HCT116 (cell line): Measurements from ENCODE around the gene ELF2. TPM values are rescaled to one million over a fixed set of nuclear protein-coding genes. Genes with fewer than 3 reads are reported as not detected.

Experiments
- ATAC-seq: fragments of 200-7000 bp; cut with Tn5 transposase; 2 replicates; pipeline ENCODE4 v1.9.1; 2020; ENCODE audit warnings: mild to moderate bottlenecking, moderate library complexity
- BruUV-seq: library from RNA; stranded (reverse); fragments of 400-500 nt; replicated peaks from 2 replicates; lab custom pipeline; 2021; lab: Mats Ljungman, UMichigan
- CTCF ChIA-PET: fragments of 300-600 bp; sonication (Branson Sonifier 250); formaldehyde crosslinking; loops from one replicate; lab custom pipeline; 2021; ENCODE audit warnings: antibody characterized with exemption; lab: Charles Lee
- POLR2A ChIA-PET: fragments of 300-600, 350-600 bp; sonication (Branson Sonifier 250); formaldehyde crosslinking; loops from one replicate; lab custom pipeline; 2021; ENCODE audit warnings: antibody characterized with exemption; lab: Charles Lee
- RAD21 ChIA-PET, 2 experiments: fragments of 300-600 bp; sonication (Branson Sonifier 250); formaldehyde crosslinking; loops; one replicate each; lab custom pipeline; 2023; ENCODE audit warnings: low total read pairs in 2 of 2; ENCODE audit not compliant: uncharacterized antibody in 2 of 2, unreplicated experiment in 2 of 2, low non-redundant PET in 1 of 2; lab: Charles Lee
- DNase-seq: peaks from one replicate; pipeline ENCODE4 v3.0.0-alpha.2; 2010; ENCODE audit warnings: low read depth, low spot score
- H2AFZ ChIP-seq: fragments of 200-600 bp; shearing (Covaris generic), sonication (generic); 2 replicates; pipeline ENCODE4 v1.6.1; 2017; ENCODE audit warnings: low read depth, mixed run types, mixed read lengths, antibody characterized with exemption, low read length; ENCODE audit not compliant: poor library complexity, severe bottlenecking
- H3K27ac ChIP-seq: 2 replicates; pipeline ENCODE4 v1.5.1; 2012; ENCODE audit warnings: low read depth, low read length
- H3K27me3 ChIP-seq: fragments of 200-600 bp; sonication (generic); 2 replicates; pipeline ENCODE4 v1.6.1; 2016; ENCODE audit warnings: mixed run types, low read length, mixed read lengths; ENCODE audit not compliant: insufficient read depth
- H3K36me3 ChIP-seq, 2 experiments: fragments of 200-500 bp in 1 of 2; fragments of 200-600 bp in 1 of 2; sonication (Bioruptor generic) in 1 of 2; sonication (generic) in 1 of 2; 2 replicates each; pipeline versions ENCODE4 v1.5.1 to v1.6.1; 2014 to 2016; ENCODE audit warnings: low read length in 2 of 2, inconsistent platforms in 1 of 2, mixed read lengths in 1 of 2, mixed run types in 1 of 2; ENCODE audit not compliant: insufficient read depth in 2 of 2, control insufficient read depth in 1 of 2
- H3K4me1 ChIP-seq, 2 experiments: fragments of 200-600 bp in 1 of 2; sonication (generic) in 1 of 2; 2 replicates each; pipeline versions ENCODE4 v1.5.1 to v1.6.1; 2012 to 2017; ENCODE audit warnings: low read length in 2 of 2, inconsistent platforms in 1 of 2, mild to moderate bottlenecking in 1 of 2, mixed read lengths in 1 of 2, mixed run types in 1 of 2, moderate library complexity in 1 of 2; ENCODE audit not compliant: insufficient read depth in 2 of 2, control insufficient read depth in 1 of 2
- H3K4me2 ChIP-seq: fragments of 200-600 bp; sonication (generic); 2 replicates; pipeline ENCODE4 v1.6.1; 2017; ENCODE audit warnings: mixed run types, low read length, mixed read lengths
- H3K4me3 ChIP-seq, 2 experiments: fragments of 200-600 bp in 1 of 2; sonication (generic) in 1 of 2; replicated peaks in 1 of 2; 2 replicates each; pipeline ENCODE4 v1.5.1; 2011 to 2016; ENCODE audit warnings: low read length in 2 of 2, control low read depth in 1 of 2, low read depth in 1 of 2, mild to moderate bottlenecking in 1 of 2, mixed read lengths in 1 of 2, mixed run types in 1 of 2
- H3K79me2 ChIP-seq: fragments of 200-600 bp; sonication (generic); 2 replicates; pipeline ENCODE4 v1.6.1; 2017; ENCODE audit warnings: mild to moderate bottlenecking, mixed run types, low read length, moderate library complexity, mixed read lengths; ENCODE audit not compliant: insufficient read depth
- H3K9ac ChIP-seq: fragments of 200-600 bp; sonication (generic); 2 replicates; pipeline ENCODE4 v1.6.1; 2016; ENCODE audit warnings: low read length, mixed read lengths
- H3K9me2 ChIP-seq: fragments of 200-600 bp; sonication (generic), shearing (Covaris generic); 2 replicates; pipeline ENCODE4 v1.6.1; 2017; ENCODE audit warnings: mixed run types, mild to moderate bottlenecking, moderate library complexity; ENCODE audit not compliant: insufficient read depth
- H3K9me3 ChIP-seq, 2 experiments: fragments of 200-500 bp in 1 of 2; fragments of 200-600 bp in 1 of 2; sonication (Bioruptor generic) in 1 of 2; sonication (generic) in 1 of 2; 2 replicates each; pipeline ENCODE4 v1.6.1; 2014 to 2017; ENCODE audit warnings: low read length in 2 of 2, mixed read lengths in 2 of 2, inconsistent platforms in 1 of 2, low read depth in 1 of 2, mild to moderate bottlenecking in 1 of 2, mixed run types in 1 of 2, moderate library complexity in 1 of 2; ENCODE audit not compliant: control insufficient read depth in 1 of 2, insufficient read depth in 1 of 2
- H4K20me1 ChIP-seq: fragments of 200-600 bp; sonication (generic), shearing (Covaris generic); 2 replicates; pipeline ENCODE4 v1.6.1; 2017; ENCODE audit warnings: mixed run types, mild to moderate bottlenecking, moderate library complexity; ENCODE audit not compliant: insufficient read depth
- CBX3 ChIP-seq: IDR thresholded peaks from 2 replicates; pipeline ENCODE4 v1.6.1; 2012; ENCODE audit warnings: low read depth
- ELF1 ChIP-seq: IDR thresholded peaks from 2 replicates; pipeline ENCODE4 v1.6.1; 2012; ENCODE audit warnings: low read depth, borderline replicate concordance
- EZH2 ChIP-seq: fragments of 200-600 bp; sonication (generic); IDR thresholded peaks from 2 replicates; pipeline ENCODE4 v1.6.1; 2017; ENCODE audit warnings: antibody characterized with exemption, mixed run types
- EZH2phosphoT487 ChIP-seq: fragments of 200-600 bp; IDR thresholded peaks from 2 replicates; pipeline ENCODE4 v1.6.1; 2018; ENCODE audit warnings: antibody characterized with exemption, borderline replicate concordance
- FOSL1 ChIP-seq: IDR thresholded peaks from 2 replicates; pipeline ENCODE4 v1.6.1; 2012; ENCODE audit warnings: low read depth
- JUND ChIP-seq: IDR thresholded peaks from 2 replicates; pipeline ENCODE4 v1.6.1; 2012
- RAD21 ChIP-seq: IDR thresholded peaks from 2 replicates; pipeline ENCODE4 v1.6.1; 2012; ENCODE audit warnings: low read depth, mild to moderate bottlenecking
- YY1 ChIP-seq: IDR thresholded peaks from 2 replicates; pipeline ENCODE4 v1.6.1; 2011; ENCODE audit warnings: low read length, low read depth, moderate library complexity, mild to moderate bottlenecking; ENCODE audit not compliant: insufficient replicate concordance; ENCODE audit errors: extremely low read depth
- ZNF274 ChIP-seq: fragments of 200-500 bp; sonication (Bioruptor generic); IDR thresholded peaks from 2 replicates; pipeline ENCODE4 v1.6.1; 2014; ENCODE audit warnings: mild to moderate bottlenecking, low read depth, low read length, inconsistent platforms
- intact Hi-C: fragments of 100-400 bp; cut with micrococcal nuclease; formaldehyde crosslinking; loops from 2 replicates; pipeline ENCODE4 v1.10.0; 2022
- total RNA-seq: library from RNA; stranded (reverse); gene quantifications from one replicate; pipeline ENCODE4 v1.2.1, GENCODE V29; 2021; ENCODE audit not compliant: unreplicated experiment
- TF ChIP-seq, protein P1 (sequence below): IDR thresholded peaks from 2 replicates; pipeline ENCODE4 v1.6.1; 2012; ENCODE audit warnings: low read depth

The ELF2 gene
- total RNA-seq, 1 experiment from 2014 or later: 28.2 TPM

- no peaks in the 10 kb centered on the region for H3K9me2 ChIP-seq
- no peak overlapping the region for H3K9ac ChIP-seq
- BruUV-seq: no TSS peak
- no peaks in the 10 kb centered on the region for H3K36me3 ChIP-seq
- POLR2A ChIA-PET: no interaction called here
- RAD21 ChIA-PET: no interaction called here
- no peak overlapping the region for H3K27ac ChIP-seq
- no peak overlapping the region for H2AFZ ChIP-seq
- no peak overlapping the region for H3K4me3 ChIP-seq
- TF ChIP-seq EZH2 (no peak), JUND (no peak), ZNF274 (no peak), RAD21 (no peak), YY1 (no peak), ELF1 (no peak), CBX3 (no peak), EZH2phosphoT487 (no peak), FOSL1 (no peak)
- TF ChIP-seq, protein P1, sequence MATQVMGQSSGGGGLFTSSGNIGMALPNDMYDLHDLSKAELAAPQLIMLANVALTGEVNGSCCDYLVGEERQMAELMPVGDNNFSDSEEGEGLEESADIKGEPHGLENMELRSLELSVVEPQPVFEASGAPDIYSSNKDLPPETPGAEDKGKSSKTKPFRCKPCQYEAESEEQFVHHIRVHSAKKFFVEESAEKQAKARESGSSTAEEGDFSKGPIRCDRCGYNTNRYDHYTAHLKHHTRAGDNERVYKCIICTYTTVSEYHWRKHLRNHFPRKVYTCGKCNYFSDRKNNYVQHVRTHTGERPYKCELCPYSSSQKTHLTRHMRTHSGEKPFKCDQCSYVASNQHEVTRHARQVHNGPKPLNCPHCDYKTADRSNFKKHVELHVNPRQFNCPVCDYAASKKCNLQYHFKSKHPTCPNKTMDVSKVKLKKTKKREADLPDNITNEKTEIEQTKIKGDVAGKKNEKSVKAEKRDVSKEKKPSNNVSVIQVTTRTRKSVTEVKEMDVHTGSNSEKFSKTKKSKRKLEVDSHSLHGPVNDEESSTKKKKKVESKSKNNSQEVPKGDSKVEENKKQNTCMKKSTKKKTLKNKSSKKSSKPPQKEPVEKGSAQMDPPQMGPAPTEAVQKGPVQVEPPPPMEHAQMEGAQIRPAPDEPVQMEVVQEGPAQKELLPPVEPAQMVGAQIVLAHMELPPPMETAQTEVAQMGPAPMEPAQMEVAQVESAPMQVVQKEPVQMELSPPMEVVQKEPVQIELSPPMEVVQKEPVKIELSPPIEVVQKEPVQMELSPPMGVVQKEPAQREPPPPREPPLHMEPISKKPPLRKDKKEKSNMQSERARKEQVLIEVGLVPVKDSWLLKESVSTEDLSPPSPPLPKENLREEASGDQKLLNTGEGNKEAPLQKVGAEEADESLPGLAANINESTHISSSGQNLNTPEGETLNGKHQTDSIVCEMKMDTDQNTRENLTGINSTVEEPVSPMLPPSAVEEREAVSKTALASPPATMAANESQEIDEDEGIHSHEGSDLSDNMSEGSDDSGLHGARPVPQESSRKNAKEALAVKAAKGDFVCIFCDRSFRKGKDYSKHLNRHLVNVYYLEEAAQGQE: no peak
- no peaks in the 10 kb centered on the region for H3K27me3 ChIP-seq
- DNase-seq (no peak), ATAC-seq (no peak)
- intact Hi-C loops: no loop called here
- H3K9me3 ChIP-seq: no peaks in the 10 kb centered on the region
- no peaks in the 10 kb centered on the region for H4K20me1 ChIP-seq
- H3K4me1 ChIP-seq: no peaks in the 10 kb centered on the region
- H3K4me2 ChIP-seq: no peak overlapping the region
- CTCF ChIA-PET: no interaction called here
- H3K79me2 ChIP-seq: no peaks in the 10 kb centered on the region; the same call in 1 of the 2 replicates
Observed at GRCh38 chr4:139145552-139145932, 31.5 kb downstream of the ELF2 start.
